HEK293 (cell line): ENCODE results near the gene ICE1.
"Not testable (repeated sequence)": the region's sequence is repeated elsewhere in the genome, so short reads cannot be mapped to it uniquely, and the experiment has no call there.

Experiments used
- CTCF ChIA-PET: fragments of 350-600 bp; formaldehyde crosslinking; extraction: SDS; loops from one replicate; lab custom pipeline; 2021; ENCODE audit warnings: antibody characterized with exemption; lab: Yijun Ruan, JAX
- POLR2A ChIA-PET: fragments of 300-600 bp; formaldehyde crosslinking; extraction: SDS; loops from one replicate; lab custom pipeline; 2020; ENCODE audit warnings: antibody characterized with exemption, inconsistent platforms; lab: Yijun Ruan, JAX
- H3K27ac ChIP-seq: fragments of 200-500 bp; sonication (Bioruptor generic); 2 replicates; pipeline ENCODE4 v1.5.1; 2014; ENCODE audit warnings: low read depth, low read length, control low read depth, inconsistent platforms; ENCODE audit errors: extremely low read depth
- H3K36me3 ChIP-seq, 2 experiments: fragments of 200-500 bp in 1 of 2; sonication (Bioruptor generic) in 1 of 2; 1 replicate in 1 of 2; 2 replicates in 1 of 2; pipeline ENCODE4 v1.5.1; 2014 to 2017; ENCODE audit warnings: inconsistent platforms in 2 of 2, low read length in 2 of 2; ENCODE audit not compliant: control insufficient read depth in 2 of 2, insufficient read depth in 1 of 2
- H3K4me1 ChIP-seq: fragments of 200-500 bp; sonication (Bioruptor generic); 2 replicates; pipeline ENCODE4 v1.5.1; 2014; ENCODE audit warnings: mild to moderate bottlenecking, low read length, inconsistent platforms; ENCODE audit not compliant: control insufficient read depth, insufficient read depth
- H3K4me3 ChIP-seq: 2 replicates; pipeline ENCODE4 v1.5.1; 2011; ENCODE audit warnings: low read depth, mild to moderate bottlenecking, control low read depth, low read length, moderate library complexity
- H3K9me3 ChIP-seq: fragments of 200-500 bp; sonication (Bioruptor generic); 2 replicates; pipeline ENCODE4 v1.5.1; 2014; ENCODE audit warnings: low read depth, low read length, inconsistent platforms; ENCODE audit not compliant: control insufficient read depth, insufficient read depth
- AEBP2 ChIP-seq: fragments of 450-650 bp; formaldehyde crosslinking; IDR thresholded peaks from 2 replicates; pipeline ENCODE4 v1.5.1; 2016; ENCODE audit warnings: missing biosample characterization, missing genetic modification characterization, borderline replicate concordance
- KLF7 ChIP-seq: fragments of 450-650 bp; formaldehyde crosslinking; IDR thresholded peaks from 2 replicates; pipeline ENCODE4 v1.5.1; 2016; ENCODE audit warnings: missing biosample characterization, missing genetic modification characterization, borderline replicate concordance
- MZF1 ChIP-seq: fragments of 450-650 bp; formaldehyde crosslinking; IDR thresholded peaks from 2 replicates; pipeline ENCODE4 v1.5.1; 2017; ENCODE audit warnings: missing biosample characterization, missing genetic modification characterization, borderline replicate concordance
- OVOL3 ChIP-seq: fragments of 450-650 bp; formaldehyde crosslinking; IDR thresholded peaks from 2 replicates; pipeline ENCODE4 v1.5.1; 2016; ENCODE audit warnings: missing biosample characterization, missing genetic modification characterization
- RBAK ChIP-seq: fragments of 450-650 bp; formaldehyde crosslinking; IDR thresholded peaks from 2 replicates; pipeline ENCODE4 v1.5.1; 2016; ENCODE audit warnings: missing biosample characterization, missing genetic modification characterization
- ZBTB1 ChIP-seq: fragments of 450-650 bp; formaldehyde crosslinking; IDR thresholded peaks from 2 replicates; pipeline ENCODE4 v1.5.1; 2016; ENCODE audit warnings: missing biosample characterization, missing genetic modification characterization
- ZBTB8A ChIP-seq: fragments of 450-650 bp; formaldehyde crosslinking; IDR thresholded peaks from 2 replicates; pipeline ENCODE4 v1.5.1; 2016; ENCODE audit warnings: missing biosample characterization, missing genetic modification characterization
- ZNF121 ChIP-seq: fragments of 450-650 bp; formaldehyde crosslinking; IDR thresholded peaks from 2 replicates; pipeline ENCODE4 v1.5.1; 2016; ENCODE audit warnings: missing biosample characterization, missing genetic modification characterization
- ZNF341 ChIP-seq: fragments of 450-650 bp; formaldehyde crosslinking; IDR thresholded peaks from 2 replicates; pipeline ENCODE4; 2016; ENCODE audit warnings: low read depth, missing biosample characterization, missing genetic modification characterization
- ZNF354C ChIP-seq: fragments of 450-650 bp; formaldehyde crosslinking; IDR thresholded peaks from 2 replicates; pipeline ENCODE4 v1.5.1; 2016; ENCODE audit warnings: missing biosample characterization, missing genetic modification characterization, low read depth, borderline replicate concordance
- ZNF404 ChIP-seq: fragments of 450-650 bp; formaldehyde crosslinking; IDR thresholded peaks from 2 replicates; pipeline ENCODE4 v1.5.1; 2017; ENCODE audit warnings: missing biosample characterization, missing genetic modification characterization
- ZNF510 ChIP-seq: fragments of 450-650 bp; formaldehyde crosslinking; IDR thresholded peaks from 2 replicates; pipeline ENCODE4 v1.5.1; 2018; ENCODE audit warnings: mild to moderate bottlenecking, missing genetic modification characterization, missing biosample characterization; ENCODE audit not compliant: insufficient replicate concordance
- ZNF529 ChIP-seq: fragments of 450-650 bp; formaldehyde crosslinking; IDR thresholded peaks from 2 replicates; pipeline ENCODE4 v1.5.1; 2017; ENCODE audit warnings: missing genetic modification characterization, missing biosample characterization; ENCODE audit not compliant: insufficient replicate concordance
- ZNF530 ChIP-seq: fragments of 450-650 bp; formaldehyde crosslinking; IDR thresholded peaks from 2 replicates; pipeline ENCODE4 v1.5.1; 2016; ENCODE audit warnings: low read depth, missing biosample characterization, missing genetic modification characterization
- ZNF558 ChIP-seq: fragments of 450-650 bp; formaldehyde crosslinking; IDR thresholded peaks from 2 replicates; pipeline ENCODE4 v1.5.1; 2016; ENCODE audit warnings: missing biosample characterization, missing genetic modification characterization
- ZNF560 ChIP-seq: fragments of 450-650 bp; formaldehyde crosslinking; IDR thresholded peaks from 2 replicates; pipeline ENCODE4 v1.5.1; 2017; ENCODE audit warnings: missing biosample characterization, missing genetic modification characterization, borderline replicate concordance
- ZNF623 ChIP-seq: fragments of 450-650 bp; formaldehyde crosslinking; IDR thresholded peaks from 2 replicates; pipeline ENCODE4 v1.5.1; 2016; ENCODE audit warnings: missing biosample characterization, missing genetic modification characterization
- ZNF629 ChIP-seq: fragments of 450-650 bp; formaldehyde crosslinking; IDR thresholded peaks from 2 replicates; pipeline ENCODE4 v1.5.1; 2017; ENCODE audit warnings: missing biosample characterization, missing genetic modification characterization
- ZNF654 ChIP-seq: fragments of 450-650 bp; formaldehyde crosslinking; IDR thresholded peaks from 2 replicates; pipeline ENCODE4 v1.5.1; 2016; ENCODE audit warnings: low read depth, missing biosample characterization, missing genetic modification characterization
- ZNF791 ChIP-seq: fragments of 450-650 bp; formaldehyde crosslinking; IDR thresholded peaks from 2 replicates; pipeline ENCODE4 v1.5.1; 2016; ENCODE audit warnings: missing biosample characterization, missing genetic modification characterization
- ZXDB ChIP-seq: fragments of 450-650 bp; formaldehyde crosslinking; IDR thresholded peaks from 2 replicates; pipeline ENCODE4 v1.5.1; 2016; ENCODE audit warnings: missing biosample characterization, missing genetic modification characterization
- TF ChIP-seq, protein P1 (sequence below): fragments of 450-650 bp; formaldehyde crosslinking; IDR thresholded peaks from 2 replicates; pipeline ENCODE4 v1.5.1; 2016; ENCODE audit warnings: missing biosample characterization, missing genetic modification characterization
- TF ChIP-seq, protein P2 (sequence below): fragments of 450-650 bp; formaldehyde crosslinking; IDR thresholded peaks from 2 replicates; pipeline ENCODE4 v1.5.1; 2016; ENCODE audit warnings: missing biosample characterization, missing genetic modification characterization

ICE1 gene

GRCh38 chr5:5394384-5394986 is 28.0 kb upstream of the ICE1 start:
- H3K4me3 ChIP-seq, H3K36me3 ChIP-seq, POLR2A ChIA-PET, H3K4me1 ChIP-seq, H3K27ac ChIP-seq, H3K9me3 ChIP-seq: not testable (repeated sequence)
- TF ChIP-seq ZNF654 (tag by site-specific recombination): peak; percentile 59
- CTCF ChIA-PET: interaction anchor here (0.6 to 5.7 kb wide), 16 partner anchors 7 to 527 kb away, joined by 3 to 45 read pairs (median 4); no protein-coding TSS in a partner anchor

GRCh38 chr5:5395093-5395492 is 27.4 kb upstream of the ICE1 start:
- H3K4me3 ChIP-seq, H3K36me3 ChIP-seq, H3K9me3 ChIP-seq, H3K4me1 ChIP-seq, H3K27ac ChIP-seq, POLR2A ChIA-PET: not testable (repeated sequence)
- CTCF ChIA-PET: interaction anchor here (0.6 to 5.7 kb wide), 17 partner anchors 8 to 527 kb away, joined by 3 to 45 read pairs (median 5); no protein-coding TSS in a partner anchor
- TF ChIP-seq ZNF510 (tag by site-specific recombination): peak; percentile 93
- TF ChIP-seq ZNF354C (tag by site-specific recombination): 0 out of 2 replicates have a peak, but pooled peaks have one; percentile 74
- peak; percentile 63; the same call in 1 of the 2 replicates for TF ChIP-seq AEBP2 (tag by site-specific recombination)
- peak; percentile 70 for TF ChIP-seq ZNF529 (tag by site-specific recombination)
- peak; percentile 19; the same call in 1 of the 2 replicates for TF ChIP-seq OVOL3 (tag by site-specific recombination)
- 0 out of 2 replicates have a peak, but pooled peaks have one; percentile 60 for TF ChIP-seq ZNF404
- peak; percentile 68 for TF ChIP-seq RBAK
- 0 out of 2 replicates have a peak, but pooled peaks have one; percentile 51 for TF ChIP-seq ZNF121 (tag by site-specific recombination)
- peak; percentile 72 for TF ChIP-seq ZNF623
- TF ChIP-seq, protein P1, sequence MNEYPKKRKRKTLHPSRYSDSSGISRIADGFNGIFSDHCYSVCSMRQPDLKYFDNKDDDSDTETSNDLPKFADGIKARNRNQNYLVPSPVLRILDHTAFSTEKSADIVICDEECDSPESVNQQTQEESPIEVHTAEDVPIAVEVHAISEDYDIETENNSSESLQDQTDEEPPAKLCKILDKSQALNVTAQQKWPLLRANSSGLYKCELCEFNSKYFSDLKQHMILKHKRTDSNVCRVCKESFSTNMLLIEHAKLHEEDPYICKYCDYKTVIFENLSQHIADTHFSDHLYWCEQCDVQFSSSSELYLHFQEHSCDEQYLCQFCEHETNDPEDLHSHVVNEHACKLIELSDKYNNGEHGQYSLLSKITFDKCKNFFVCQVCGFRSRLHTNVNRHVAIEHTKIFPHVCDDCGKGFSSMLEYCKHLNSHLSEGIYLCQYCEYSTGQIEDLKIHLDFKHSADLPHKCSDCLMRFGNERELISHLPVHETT (tag by site-specific recombination): peak; percentile 49; the same call in 1 of the 2 replicates
- 0 out of 2 replicates have a peak, but pooled peaks have one; percentile 42 for TF ChIP-seq ZNF791 (tag by site-specific recombination)
- TF ChIP-seq ZBTB8A: peak; percentile 74
- TF ChIP-seq ZNF629 (tag by site-specific recombination): 0 out of 2 replicates have a peak, but pooled peaks have one; percentile 27
- TF ChIP-seq ZNF530 (tag by site-specific recombination): 0 out of 2 replicates have a peak, but pooled peaks have one; percentile 29
- TF ChIP-seq ZNF558 (tag by site-specific recombination): peak; percentile 80
- TF ChIP-seq, protein P2, sequence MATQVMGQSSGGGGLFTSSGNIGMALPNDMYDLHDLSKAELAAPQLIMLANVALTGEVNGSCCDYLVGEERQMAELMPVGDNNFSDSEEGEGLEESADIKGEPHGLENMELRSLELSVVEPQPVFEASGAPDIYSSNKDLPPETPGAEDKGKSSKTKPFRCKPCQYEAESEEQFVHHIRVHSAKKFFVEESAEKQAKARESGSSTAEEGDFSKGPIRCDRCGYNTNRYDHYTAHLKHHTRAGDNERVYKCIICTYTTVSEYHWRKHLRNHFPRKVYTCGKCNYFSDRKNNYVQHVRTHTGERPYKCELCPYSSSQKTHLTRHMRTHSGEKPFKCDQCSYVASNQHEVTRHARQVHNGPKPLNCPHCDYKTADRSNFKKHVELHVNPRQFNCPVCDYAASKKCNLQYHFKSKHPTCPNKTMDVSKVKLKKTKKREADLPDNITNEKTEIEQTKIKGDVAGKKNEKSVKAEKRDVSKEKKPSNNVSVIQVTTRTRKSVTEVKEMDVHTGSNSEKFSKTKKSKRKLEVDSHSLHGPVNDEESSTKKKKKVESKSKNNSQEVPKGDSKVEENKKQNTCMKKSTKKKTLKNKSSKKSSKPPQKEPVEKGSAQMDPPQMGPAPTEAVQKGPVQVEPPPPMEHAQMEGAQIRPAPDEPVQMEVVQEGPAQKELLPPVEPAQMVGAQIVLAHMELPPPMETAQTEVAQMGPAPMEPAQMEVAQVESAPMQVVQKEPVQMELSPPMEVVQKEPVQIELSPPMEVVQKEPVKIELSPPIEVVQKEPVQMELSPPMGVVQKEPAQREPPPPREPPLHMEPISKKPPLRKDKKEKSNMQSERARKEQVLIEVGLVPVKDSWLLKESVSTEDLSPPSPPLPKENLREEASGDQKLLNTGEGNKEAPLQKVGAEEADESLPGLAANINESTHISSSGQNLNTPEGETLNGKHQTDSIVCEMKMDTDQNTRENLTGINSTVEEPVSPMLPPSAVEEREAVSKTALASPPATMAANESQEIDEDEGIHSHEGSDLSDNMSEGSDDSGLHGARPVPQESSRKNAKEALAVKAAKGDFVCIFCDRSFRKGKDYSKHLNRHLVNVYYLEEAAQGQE (tag by site-specific recombination): peak; percentile 77
- peak; percentile 48; the same call in 1 of the 2 replicates for TF ChIP-seq KLF7 (tag by site-specific recombination)
- TF ChIP-seq ZNF341: 0 out of 2 replicates have a peak, but pooled peaks have one; percentile 27
- TF ChIP-seq ZNF560: peak; percentile 88
- TF ChIP-seq ZBTB1 (tag by site-specific recombination): 0 out of 2 replicates have a peak, but pooled peaks have one; percentile 39
- TF ChIP-seq ZNF654 (tag by site-specific recombination): peak; percentile 50
- peak; percentile 55; the same call in 1 of the 2 replicates for TF ChIP-seq MZF1 (tag by site-specific recombination)
- peak; percentile 78 for TF ChIP-seq ZXDB (tag by site-specific recombination)
